Measurements from ENCODE around the gene AKAP6. TPM values are rescaled to one million over a fixed set of nuclear protein-coding genes. Genes with fewer than 3 reads are reported as not detected.
"Not testable (repeated sequence)": the region's sequence is repeated elsewhere in the genome, so short reads cannot be mapped to it uniquely, and the experiment has no call there.

Gene AKAP6
- total RNA-seq, 1 experiment from 2014 or later = 2.3 TPM

DNA sequence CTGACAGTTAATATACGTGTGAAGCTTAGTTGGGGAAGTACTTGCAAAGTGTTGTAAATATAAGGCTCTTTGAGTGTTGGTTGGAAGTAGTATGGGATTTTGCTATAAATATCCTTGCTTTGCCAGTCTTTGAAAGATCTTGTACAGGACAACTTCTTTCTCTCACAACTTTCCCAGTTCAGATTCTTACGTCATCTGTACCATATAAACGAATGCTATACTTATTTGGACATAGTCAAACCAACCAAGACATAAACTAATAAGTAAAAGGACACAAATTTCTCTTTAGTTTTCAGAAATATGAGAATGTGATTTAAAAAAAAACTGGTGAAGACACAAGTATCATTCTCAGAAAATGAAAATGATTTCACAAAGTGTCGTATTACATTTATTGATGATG lies 456.5 kb downstream of the AKAP6 start:
- no peak for DNase-seq (ENCODE audit: unreplicated experiment)
- Mint-ChIP-seq H3K9me3 (ENCODE audit: unreplicated experiment) (no peaks in the 10 kb centered on the region), H3K4me1 (ENCODE audit: insufficient read depth, unreplicated experiment) (no peaks in the 10 kb centered on the region), H3K27me3 (ENCODE audit: insufficient read depth, unreplicated experiment) (no peaks in the 10 kb centered on the region), H3K27ac (ENCODE audit: low read depth, unreplicated experiment) (no peak overlapping the region), H3K36me3 (ENCODE audit: insufficient read depth, unreplicated experiment) (no peaks in the 10 kb centered on the region), H3K4me3 (ENCODE audit: unreplicated experiment) (no peak overlapping the region)
- BruUV-seq (replicated peaks) = no TSS peak
- TF ChIP-seq, protein P1, sequence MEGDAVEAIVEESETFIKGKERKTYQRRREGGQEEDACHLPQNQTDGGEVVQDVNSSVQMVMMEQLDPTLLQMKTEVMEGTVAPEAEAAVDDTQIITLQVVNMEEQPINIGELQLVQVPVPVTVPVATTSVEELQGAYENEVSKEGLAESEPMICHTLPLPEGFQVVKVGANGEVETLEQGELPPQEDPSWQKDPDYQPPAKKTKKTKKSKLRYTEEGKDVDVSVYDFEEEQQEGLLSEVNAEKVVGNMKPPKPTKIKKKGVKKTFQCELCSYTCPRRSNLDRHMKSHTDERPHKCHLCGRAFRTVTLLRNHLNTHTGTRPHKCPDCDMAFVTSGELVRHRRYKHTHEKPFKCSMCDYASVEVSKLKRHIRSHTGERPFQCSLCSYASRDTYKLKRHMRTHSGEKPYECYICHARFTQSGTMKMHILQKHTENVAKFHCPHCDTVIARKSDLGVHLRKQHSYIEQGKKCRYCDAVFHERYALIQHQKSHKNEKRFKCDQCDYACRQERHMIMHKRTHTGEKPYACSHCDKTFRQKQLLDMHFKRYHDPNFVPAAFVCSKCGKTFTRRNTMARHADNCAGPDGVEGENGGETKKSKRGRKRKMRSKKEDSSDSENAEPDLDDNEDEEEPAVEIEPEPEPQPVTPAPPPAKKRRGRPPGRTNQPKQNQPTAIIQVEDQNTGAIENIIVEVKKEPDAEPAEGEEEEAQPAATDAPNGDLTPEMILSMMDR (IDR thresholded peaks at IDR 0.05; ENCODE audit: unreplicated experiment) = no peak
- CTCF ChIA-PET = no interaction called here
- POLR2A ChIA-PET = no interaction called here
- intact Hi-C loops (cut with micrococcal nuclease) = no loop called here

DNA sequence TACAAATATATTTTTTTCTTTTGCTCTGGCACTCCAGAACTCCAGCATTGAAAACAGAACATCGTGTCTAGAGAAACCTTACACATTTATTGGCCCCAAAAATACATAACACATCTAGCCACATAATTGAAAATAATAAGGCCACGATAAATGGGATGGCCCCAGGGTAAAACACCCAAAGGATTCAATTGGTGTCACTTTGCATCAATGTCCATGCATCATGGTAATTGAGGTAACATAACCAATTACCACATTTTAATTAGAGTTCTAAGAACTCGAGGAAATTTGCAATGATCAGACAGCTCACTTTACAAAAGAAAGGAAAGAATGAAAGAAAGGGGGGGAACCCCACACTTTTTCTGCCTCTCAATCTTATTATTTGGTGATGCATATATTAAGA lies 457.8 kb downstream of the AKAP6 start:
- Mint-ChIP-seq H3K36me3 (ENCODE audit: insufficient read depth, unreplicated experiment) (no peaks in the 10 kb centered on the region), H3K4me1 (ENCODE audit: insufficient read depth, unreplicated experiment) (no peaks in the 10 kb centered on the region), H3K27me3 (ENCODE audit: insufficient read depth, unreplicated experiment) (no peaks in the 10 kb centered on the region), H3K4me3 (ENCODE audit: unreplicated experiment) (no peak overlapping the region), H3K9me3 (ENCODE audit: unreplicated experiment) (no peaks in the 10 kb centered on the region), H3K27ac (ENCODE audit: low read depth, unreplicated experiment) (no peak overlapping the region)
- CTCF ChIA-PET = interaction anchor here (0.5 to 0.7 kb wide), 2 partner anchors 28 to 1514 kb away, joined by 3 to 5 read pairs; no protein-coding TSS in a partner anchor
- intact Hi-C loops (cut with micrococcal nuclease) = no loop called here
- BruUV-seq (replicated peaks) = no TSS peak
- POLR2A ChIA-PET = no interaction called here
- no peak for DNase-seq (ENCODE audit: unreplicated experiment)
- TF ChIP-seq, protein P1 (IDR thresholded peaks at IDR 0.05; ENCODE audit: unreplicated experiment) = no peak

DNA sequence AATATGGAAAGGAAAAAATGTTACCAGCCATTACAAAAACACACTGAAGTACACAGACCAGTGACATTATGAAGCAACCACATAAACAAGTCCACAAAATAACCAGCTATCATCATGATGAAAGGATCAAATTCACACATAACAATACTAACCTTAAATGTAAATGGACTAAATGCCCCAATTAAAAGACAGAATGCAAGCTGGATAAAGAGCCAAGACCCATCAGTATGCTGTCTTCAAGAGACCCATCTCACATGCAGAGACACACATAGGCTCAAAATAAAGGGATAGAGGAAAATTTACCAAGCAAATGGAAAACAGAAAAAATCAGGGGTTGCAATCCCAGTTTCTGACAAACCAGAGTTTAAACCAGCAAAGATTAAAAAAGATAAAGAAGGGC lies 463.9 kb downstream of the AKAP6 start:
- H3K36me3 Mint-ChIP-seq (ENCODE audit: insufficient read depth, unreplicated experiment); intact Hi-C loops (cut with micrococcal nuclease): not testable (repeated sequence)
- peaks cover 14% of the 10 kb centered on the region for H3K9me3 Mint-ChIP-seq (ENCODE audit: unreplicated experiment)

DNA sequence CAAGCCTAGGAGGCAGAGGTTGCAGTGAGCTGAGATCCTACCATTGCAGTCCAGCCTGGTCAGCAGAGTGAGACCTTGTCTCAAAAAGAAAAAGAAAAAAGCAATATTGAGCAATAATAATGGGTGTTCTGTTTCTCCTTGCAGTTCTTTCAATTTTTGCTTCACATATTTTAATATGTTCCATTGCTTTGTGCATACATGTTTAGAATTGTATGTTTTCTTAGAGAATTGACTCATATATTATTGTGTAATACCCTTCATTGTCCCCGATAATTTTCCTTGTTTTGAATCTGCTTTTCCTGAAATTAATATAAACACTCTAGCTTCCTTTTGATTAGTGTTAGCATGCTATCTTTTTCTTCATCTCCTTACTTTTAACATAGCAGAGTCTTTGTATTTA lies 471.2 kb downstream of the AKAP6 start:
- POLR2A ChIA-PET = interaction anchor here (0.8 kb wide), 1 partner anchor 232 kb away, joined by 3 read pairs; no protein-coding TSS in a partner anchor
- Mint-ChIP-seq H3K27me3 (ENCODE audit: insufficient read depth, unreplicated experiment) (no peaks in the 10 kb centered on the region), H3K4me3 (ENCODE audit: unreplicated experiment) (no peak overlapping the region), H3K9me3 (ENCODE audit: unreplicated experiment) (peaks cover 27% of the 10 kb centered on the region), H3K4me1 (ENCODE audit: insufficient read depth, unreplicated experiment) (no peaks in the 10 kb centered on the region), H3K27ac (ENCODE audit: low read depth, unreplicated experiment) (no peak overlapping the region), H3K36me3 (ENCODE audit: insufficient read depth, unreplicated experiment) (no peaks in the 10 kb centered on the region)
- CTCF ChIA-PET = interaction anchor here (0.6 kb wide), 1 partner anchor 417 kb away, joined by 3 read pairs; no protein-coding TSS in a partner anchor
- no TSS peak for BruUV-seq (replicated peaks)
- intact Hi-C loops (cut with micrococcal nuclease) = no loop called here
- TF ChIP-seq, protein P1 (IDR thresholded peaks at IDR 0.05; ENCODE audit: unreplicated experiment) = no peak
- peak; percentile 3 for DNase-seq (ENCODE audit: unreplicated experiment)

More for the DNA sequence above, 463.9 kb downstream of the AKAP6 start:
- POLR2A ChIA-PET; H3K27me3 Mint-ChIP-seq (ENCODE audit: insufficient read depth, unreplicated experiment); H3K27ac Mint-ChIP-seq (ENCODE audit: low read depth, unreplicated experiment); H3K4me3 Mint-ChIP-seq (ENCODE audit: unreplicated experiment); BruUV-seq (replicated peaks); CTCF ChIA-PET; DNase-seq (ENCODE audit: unreplicated experiment); H3K4me1 Mint-ChIP-seq (ENCODE audit: insufficient read depth, unreplicated experiment): not testable (repeated sequence)

DNA sequence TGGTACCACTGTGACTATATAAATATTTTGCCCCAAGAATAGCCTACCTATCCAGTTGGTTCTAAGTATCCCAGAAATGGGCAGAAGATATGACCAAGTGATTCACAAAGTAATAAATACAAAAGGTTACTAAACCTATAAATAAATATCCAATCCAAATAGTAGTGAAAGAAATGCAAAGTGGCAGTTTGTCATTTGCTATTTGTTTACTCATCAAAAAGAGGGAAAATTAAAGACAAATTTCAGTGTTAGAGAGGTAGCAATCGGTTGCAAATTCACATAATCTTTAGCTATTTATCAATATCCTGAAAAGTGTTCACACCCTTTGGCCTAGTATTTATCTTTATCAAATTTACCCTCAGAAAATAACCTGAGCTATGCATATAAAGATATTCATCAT lies 473.2 kb downstream of the AKAP6 start:
- TF ChIP-seq, protein P1 (IDR thresholded peaks at IDR 0.05; ENCODE audit: unreplicated experiment) = no peak
- Mint-ChIP-seq H3K27ac (ENCODE audit: low read depth, unreplicated experiment) (no peak overlapping the region), H3K36me3 (ENCODE audit: insufficient read depth, unreplicated experiment) (no peaks in the 10 kb centered on the region), H3K4me1 (ENCODE audit: insufficient read depth, unreplicated experiment) (no peaks in the 10 kb centered on the region), H3K27me3 (ENCODE audit: insufficient read depth, unreplicated experiment) (no peaks in the 10 kb centered on the region), H3K4me3 (ENCODE audit: unreplicated experiment) (no peak overlapping the region), H3K9me3 (ENCODE audit: unreplicated experiment) (peaks cover 29% of the 10 kb centered on the region)
- intact Hi-C loops (cut with micrococcal nuclease) = no loop called here
- BruUV-seq (replicated peaks) = no TSS peak
- ChIA-PET CTCF (no interaction called here), POLR2A (no interaction called here)
- DNase-seq (ENCODE audit: unreplicated experiment) = no peak
